H1 (cell line): Measurements from ENCODE around the gene PLCZ1. TPM values are rescaled to one million over a fixed set of nuclear protein-coding genes. Genes with fewer than 3 reads are reported as not detected.

Experiments used
- CTCF ChIP-seq, 3 experiments: IDR thresholded peaks; 1 replicate in 2 of 3; 2 replicates in 1 of 3; pipeline versions ENCODE4 v1.5.1 to v1.6.1; 2011; ENCODE audit warnings: low read length in 3 of 3, mild to moderate bottlenecking in 3 of 3, inconsistent platforms in 2 of 3, low read depth in 1 of 3, moderate library complexity in 1 of 3; ENCODE audit not compliant: insufficient read depth in 1 of 3; ENCODE audit errors: control extremely low read depth in 1 of 3
- polyA plus RNA-seq, 7 experiments: library from polyadenylated mRNA; depleted of rRNA in 3 of 7; stranded (reverse) in 5 of 7; unstranded in 2 of 7; fragments of >200 nt in 5 of 7; fragments of 200-250 nt in 2 of 7; gene quantifications; 1 replicate in 5 of 7; 2 replicates in 1 of 7; 4 replicates in 1 of 7; pipeline versions ENCODE4 v1.2.1 to v1.2.3, GENCODE V29; 2011 to 2013; ENCODE audit warnings: missing spikeins in 2 of 7, mixed read lengths in 2 of 7
- total RNA-seq: library from RNA; stranded (reverse); fragmentation: NEBNext Ultra II Directional; extraction: Animal tissue kit (Norgen Biotek cat#: 25700); gene quantifications from 2 replicates; pipeline ENCODE4 v1.2.1, GENCODE V29; 2021

Gene PLCZ1
- total and polyA plus RNA-seq, 2 of the 8 experiments (the other 6 are each of a cell fraction or from before 2014, with no cell fraction given), result not detected

GRCh38 chr12:18751866-18752265 lies 14.1 kb upstream of the PLCZ1 start (continued):
- TF ChIP-seq CTCF (IDR thresholded peaks at IDR 0.05; ENCODE audit: control extremely low read depth in 1 of 3, insufficient read depth in 1 of 3, low read depth in 1 of 3, low read length in 3 of 3), result no peak
